Measurements from ENCODE around the gene ANTXR1.
A peak's percentile ranks its signal among the peaks of the same experiment; 100 is the strongest.

The ANTXR1 gene

DNA sequence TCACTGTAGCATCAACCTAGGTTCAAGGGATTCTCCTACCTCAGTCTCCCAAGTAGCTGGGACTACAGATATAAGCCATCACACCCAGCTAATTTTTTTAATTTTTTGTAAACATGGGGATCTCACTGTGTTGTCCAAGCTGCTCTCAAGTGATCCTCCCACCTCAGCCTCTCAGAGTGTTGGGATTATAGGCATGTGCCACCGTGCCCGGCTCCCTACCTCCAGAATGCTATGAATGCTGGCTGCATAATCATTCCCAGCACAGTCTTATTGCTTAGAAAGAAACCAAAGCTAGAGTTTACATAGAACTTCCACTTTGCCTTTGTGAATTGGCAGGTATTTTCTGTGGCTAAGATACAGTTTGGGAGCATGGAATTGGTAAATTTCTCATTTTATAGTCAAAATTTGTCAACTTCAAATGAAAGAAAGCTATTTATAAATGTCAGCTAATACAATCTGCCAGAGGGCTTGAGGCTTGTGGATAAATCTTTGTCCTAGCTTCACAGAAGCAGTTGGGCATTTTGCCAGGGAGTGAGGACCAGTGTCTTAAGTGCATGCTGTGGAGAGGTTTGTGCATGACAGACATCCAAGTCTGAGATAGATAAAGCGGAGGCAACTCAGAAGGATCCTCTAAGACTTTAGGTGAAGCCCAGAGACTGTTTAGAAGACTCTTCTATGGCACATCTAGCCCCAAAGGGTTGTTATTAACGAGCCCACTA lies 175.4 kb downstream of the ANTXR1 start:
- peak; percentile 6 for DNase-seq

DNA sequence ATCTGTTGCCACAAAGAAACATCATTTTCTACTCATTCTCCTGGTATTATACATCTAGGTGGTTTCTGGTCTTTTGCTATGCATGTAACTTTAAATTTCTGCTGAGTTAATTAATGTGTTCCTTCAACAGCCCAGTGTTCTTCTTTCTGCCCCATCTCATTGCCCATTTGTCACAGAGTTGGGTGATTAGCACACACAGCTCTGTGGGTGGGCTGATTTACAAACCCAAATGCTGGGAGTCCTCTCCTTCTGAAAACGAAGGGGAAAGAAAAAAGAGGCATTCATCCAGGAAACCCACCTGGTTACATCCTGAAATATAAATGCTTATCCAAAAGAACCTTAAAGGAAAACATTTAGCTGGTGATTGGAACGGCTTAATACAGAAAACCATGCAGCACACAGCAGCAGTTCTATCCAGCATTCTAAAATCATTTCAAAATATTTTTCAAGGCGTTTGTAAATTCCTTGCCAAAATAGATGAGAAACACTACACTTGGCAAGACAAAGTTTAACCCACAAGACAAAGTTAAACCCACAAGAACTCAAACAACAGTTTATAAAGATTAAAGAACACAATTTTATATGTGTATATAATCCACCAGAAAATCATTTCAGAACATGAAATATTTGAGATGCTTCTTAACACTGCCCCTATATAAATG lies 177.9 kb downstream of the ANTXR1 start:
- no peak for DNase-seq

DNA sequence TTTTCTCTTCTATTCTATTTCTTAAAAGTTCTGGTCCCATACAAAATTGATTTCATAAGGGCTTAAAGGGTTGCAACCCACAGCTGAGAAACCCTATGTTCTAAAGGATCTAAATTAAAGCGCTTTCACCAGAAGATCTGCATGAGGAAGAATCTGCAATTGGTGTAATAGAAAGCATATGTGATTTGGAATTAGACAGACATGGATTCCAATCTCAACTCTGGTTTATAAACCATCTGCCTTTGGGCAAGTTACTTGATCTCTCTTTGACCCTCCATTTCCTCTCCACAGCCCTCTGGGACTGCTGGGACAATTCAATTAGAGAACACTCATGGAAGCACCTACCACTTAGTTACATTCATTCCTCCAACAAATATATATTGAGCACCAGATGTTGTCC lies 178.7 kb downstream of the ANTXR1 start:
- no peak for DNase-seq

DNA sequence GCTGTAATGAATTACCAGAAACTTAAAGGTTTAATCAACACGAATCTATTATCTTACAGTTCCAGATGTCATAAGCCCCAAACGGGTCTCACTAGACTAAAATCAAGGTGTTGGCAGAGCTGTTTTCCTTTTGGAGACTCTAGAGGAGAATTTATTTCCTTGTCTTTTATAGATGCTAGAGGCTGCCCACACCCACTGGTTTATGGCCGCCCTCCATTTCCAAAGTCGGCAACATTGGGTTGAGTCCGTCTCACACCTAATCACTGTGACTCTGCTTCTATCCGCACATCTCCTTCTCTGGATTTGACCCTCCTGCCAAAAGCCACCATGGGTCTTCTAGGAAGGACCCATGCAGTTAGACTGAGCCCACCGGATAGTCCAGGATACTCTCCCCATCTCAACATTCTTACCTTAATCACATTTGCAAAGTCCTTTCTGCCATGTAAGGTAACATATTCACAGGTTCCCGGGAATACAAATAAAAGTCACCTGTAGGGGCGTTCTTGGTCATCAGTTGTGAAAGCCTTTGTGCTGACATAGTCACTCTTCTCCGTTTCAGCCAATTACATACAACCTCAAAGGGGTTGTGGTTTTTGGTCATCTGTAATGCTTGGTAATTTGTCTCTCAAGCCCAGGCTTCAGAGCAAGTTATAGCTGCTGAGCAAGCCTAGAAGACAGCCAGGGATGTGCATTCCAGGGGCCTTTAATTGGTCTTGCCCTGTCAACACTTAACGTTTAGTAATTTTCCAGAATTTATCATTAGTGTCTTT lies 179.4 kb downstream of the ANTXR1 start:
- no peak for DNase-seq

DNA sequence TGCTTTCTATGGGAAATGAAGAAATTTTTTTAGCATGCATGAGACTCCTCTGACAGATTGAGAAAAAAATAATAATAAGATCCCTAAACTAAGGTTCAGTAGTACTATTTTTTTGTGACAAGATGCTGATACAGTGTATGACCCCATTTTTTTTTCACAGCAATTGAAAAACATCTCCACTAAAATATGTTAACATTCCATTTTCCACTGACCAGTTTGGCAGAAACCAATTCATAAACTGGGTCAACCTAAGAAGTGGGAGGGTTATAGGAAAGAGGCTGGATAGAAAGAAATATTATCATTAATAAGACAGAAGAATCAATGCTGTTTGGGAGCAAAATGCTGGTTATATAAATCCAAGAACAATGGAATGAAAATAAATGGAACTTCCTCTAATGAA lies 182.7 kb downstream of the ANTXR1 start:
- no peak for DNase-seq

DNA sequence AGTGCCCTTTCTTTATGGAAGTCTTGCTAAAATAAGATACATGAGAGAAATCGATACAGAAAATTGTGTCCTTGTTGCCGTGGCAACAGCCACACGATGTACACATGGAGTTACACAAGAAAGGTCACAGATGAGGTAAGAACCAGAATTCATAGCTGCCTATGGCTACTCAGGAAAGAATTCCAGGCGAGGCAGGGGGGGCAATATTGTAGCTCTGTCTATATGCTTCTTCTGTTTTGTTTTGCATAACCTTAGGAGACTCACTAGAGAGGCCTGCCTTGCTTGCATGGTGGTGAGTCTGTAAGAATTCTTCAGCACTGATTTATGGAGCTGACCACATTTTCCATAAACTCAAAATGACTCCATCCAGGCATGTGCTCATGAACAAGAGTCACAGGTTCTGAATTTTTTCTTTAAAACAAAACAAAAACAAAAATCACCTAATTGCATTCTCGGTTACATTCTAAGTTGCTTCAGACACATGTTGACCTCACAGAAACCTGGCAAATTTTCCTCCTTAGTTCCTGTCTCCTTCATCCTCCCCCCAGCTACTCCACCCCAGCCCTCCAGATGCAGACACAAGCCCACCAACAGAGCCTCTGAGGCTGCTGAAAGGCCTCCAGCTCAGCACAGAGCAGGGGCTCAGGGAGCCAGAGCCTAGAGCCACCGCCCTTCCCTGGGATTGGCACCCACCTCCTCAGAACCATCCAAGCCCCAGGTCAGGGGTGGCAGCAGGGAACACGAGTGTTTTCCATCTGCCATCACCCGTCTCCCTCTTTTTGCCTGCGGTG lies 183.5 kb downstream of the ANTXR1 start:
- DNase-seq: no peak

DNA sequence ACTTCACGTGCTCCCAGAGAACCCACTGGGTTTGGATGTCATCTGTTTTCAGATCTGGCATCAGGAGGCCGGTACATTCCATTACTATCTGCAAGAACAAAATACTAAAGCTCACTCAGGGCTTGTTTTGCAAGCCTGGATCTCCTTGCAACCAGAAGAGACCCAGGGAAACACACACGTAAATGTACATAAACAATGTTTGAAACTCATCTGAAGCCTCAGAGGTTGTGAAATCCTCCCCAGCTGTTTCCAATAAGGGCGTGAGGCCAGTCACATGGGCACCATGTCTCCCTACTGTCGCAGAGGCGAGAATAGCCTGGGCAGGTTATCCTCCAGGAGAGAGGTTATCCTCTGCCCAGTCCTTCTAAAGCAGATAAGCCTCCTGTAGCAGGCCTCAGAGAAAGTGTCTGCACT lies 187.1 kb downstream of the ANTXR1 start:
- DNase-seq: no peak

DNA sequence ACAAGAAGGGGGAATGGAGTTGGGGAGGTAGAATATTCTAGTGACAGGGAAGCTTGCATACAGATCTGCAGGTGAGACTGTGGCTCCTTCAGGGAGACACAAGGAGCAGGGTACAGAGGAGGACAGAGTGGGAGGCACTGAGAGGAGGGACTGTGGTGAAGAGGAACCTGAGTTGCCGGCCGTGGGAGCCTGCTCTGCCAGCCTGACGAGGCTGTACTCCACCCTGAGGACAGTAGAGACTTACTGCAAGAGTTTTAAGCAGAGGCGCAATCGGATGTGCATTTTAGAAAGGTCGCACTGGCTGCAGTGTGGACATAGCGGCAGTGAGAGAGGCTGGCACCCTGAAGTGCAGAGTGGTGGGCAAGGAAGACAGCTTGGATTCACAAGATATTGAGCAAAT lies 188.3 kb downstream of the ANTXR1 start:
- DNase-seq: no peak

DNA sequence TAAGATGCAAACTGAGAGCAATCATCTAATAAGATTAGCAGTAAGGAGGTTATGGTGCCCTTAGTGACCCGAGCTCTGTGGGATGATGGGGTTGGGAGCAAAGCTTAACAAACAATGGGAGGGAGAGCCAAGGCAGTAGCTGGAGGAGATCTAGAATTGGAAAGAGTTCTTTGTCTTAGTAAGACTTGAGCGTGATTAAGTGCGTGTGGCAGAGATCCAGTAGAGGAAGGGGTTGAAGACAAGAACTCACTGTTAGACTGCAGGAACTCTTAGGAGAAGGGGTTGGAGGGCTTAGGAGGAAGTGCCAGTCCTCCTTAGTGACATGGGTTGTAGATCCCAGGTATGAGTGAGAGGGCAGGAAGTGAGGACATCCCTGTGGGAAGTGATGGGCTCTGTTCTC lies 189.3 kb downstream of the ANTXR1 start:
- no peak for DNase-seq

DNA sequence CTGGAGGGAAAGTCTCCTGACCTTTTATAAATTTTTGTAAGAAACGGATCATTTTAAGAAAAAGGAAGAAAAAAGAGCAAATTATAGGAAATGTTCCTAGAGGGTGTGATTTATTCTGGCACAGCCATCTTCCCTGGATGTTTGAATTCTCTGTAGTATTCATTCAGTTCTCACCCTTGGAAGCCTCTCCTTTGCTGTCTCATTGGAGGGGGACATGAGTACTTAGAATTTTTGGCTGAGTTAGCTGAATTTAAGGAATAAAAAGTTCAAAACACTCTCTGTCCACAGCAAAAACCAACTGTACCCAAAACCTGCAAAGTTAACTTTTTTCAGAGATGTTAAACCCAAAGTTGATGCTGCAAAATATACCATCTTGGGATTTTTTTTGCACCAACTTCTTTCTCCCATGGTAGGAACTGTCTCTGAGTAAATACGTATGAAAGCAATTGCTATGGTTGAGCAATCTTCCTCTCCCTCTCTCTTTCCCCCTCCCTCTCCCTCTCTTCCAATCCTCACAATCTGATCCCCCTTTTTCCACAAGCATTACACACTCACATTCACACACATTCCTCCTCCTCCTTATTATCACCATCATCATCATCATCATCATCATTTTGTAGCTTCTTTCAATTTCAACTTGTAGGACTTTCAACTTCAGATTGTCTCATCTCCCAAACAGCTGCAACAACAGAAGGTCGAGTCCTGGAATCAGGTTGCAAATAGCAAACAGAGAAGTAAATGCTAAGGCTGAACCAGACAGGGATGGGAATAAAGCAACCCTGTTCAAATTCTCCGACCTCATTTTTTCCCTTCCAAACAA lies 190.4 kb downstream of the ANTXR1 start:
- DNase-seq: no peak

DNA sequence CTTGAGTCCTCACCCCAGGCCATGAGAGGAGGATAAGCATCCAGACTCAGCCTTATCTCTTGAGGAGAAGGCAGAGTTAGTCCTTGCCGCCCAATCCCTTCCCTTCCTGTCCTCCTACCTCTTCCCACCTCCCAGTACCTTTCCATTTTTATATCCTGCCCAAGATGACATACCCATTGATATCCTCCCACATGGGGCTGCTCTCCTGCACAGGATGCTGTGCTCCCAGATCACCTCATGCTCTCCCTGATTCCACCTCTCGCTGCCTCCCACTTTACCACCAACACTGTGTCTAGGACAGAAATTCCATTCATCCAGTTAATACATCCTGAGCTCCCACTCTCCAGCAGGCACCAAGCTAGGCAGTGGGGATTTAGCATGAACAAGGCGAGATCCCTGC lies 191.7 kb downstream of the ANTXR1 start:
- DNase-seq: no peak

DNA sequence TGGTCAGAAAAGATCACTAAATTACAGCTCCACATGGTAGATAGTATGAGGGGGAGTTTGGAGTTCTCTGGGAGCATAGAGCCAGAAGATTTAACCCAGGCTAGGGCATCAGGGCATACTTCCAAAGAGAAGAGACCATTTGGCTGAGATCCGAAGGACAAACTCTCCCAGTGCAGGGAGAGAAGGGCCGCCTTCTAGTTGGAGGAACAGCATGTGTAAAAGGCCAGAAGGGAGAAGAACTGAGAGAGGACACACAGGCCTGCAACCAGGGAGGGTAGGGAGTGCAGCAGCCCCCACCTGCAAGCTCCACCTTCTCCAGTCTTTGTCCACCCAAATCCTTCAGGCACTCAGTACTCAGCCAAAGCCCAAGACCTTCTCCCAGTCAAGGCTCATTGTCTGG lies 192.1 kb downstream of the ANTXR1 start:
- no peak for DNase-seq

DNA sequence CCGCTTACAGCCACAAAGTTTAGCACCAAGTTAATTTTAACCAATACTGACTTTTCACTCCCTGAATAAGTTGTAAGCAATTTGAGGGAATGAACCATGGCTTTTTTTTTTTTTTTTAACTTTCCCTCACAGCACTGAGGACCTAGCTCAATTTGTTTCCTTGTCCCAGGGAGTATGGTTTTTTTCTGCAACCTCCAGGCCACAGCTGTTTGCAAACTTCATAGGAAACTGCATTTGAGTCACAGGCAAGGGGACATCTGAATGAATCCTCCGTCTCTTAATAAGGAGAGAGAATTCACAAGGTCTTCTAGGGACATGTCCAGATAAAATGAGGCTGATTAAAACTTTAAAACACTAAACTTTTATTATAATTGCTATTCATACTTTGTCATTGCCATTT lies 192.5 kb downstream of the ANTXR1 start:
- no peak for DNase-seq

DNA sequence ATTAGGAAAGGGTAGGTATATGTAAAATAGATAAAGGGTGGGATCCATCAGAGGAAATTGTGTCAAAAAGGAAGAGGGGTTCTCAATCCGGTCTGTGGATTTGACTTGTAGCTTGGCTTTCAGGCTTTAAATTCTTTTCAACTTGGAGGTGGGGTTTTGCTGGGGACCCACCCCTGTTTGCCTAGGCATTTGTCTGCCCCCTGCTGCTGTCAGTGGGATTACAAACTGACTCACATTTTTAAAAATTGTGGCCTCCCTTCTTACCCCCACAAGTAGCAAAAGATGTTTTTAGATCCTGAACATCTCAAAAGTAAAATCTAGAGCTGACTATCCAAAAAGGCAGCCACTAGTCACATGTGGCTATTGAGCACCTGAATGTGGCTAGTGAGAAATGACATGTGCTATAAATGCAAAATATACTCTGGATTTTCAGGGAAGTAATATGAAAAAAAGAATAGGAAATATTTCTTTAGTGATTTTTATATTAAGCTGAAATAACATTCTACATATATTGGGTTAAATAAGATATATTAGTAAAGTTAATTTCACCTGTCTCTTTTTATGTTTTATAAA lies 195.1 kb downstream of the ANTXR1 start:
- no peak for DNase-seq

DNA sequence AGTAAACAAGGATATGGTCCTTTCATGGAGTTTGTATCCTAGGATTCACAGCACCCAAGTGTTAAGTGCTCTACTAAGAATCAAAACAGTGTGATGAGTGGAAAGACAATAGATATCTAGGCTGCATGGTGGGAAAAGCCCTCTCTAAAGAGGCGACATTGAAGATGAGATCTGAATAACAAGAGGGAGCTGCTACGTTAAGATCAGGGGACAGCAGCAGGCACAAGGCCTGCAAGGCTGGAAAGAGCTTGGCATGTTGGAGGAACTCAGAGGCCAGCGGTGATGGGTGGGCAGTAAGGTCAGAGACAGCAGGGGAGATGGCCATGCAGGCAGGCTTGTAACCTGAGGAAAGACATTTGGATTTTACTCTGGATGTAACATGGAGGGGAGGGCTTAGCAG lies 196.5 kb downstream of the ANTXR1 start:
- DNase-seq: no peak

DNA sequence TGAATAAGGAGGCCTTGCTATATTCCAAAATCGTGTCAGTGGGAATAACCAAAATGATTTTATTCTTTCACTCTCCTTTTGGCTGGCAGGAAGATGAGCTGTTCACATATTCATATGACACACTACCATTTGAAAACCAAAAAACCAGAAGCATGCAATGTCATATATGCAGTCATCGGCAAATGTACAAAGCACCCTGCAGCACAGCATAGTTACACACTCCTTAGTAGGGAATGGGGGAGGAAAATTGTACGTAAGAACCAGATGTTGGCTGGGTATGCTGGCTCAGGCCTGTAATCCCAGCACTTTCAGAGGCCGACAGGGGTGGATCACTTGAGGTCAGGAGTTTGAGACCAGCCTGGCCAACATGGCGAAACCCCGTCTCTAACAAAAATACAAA lies 197.4 kb downstream of the ANTXR1 start:
- DNase-seq: no peak

DNA sequence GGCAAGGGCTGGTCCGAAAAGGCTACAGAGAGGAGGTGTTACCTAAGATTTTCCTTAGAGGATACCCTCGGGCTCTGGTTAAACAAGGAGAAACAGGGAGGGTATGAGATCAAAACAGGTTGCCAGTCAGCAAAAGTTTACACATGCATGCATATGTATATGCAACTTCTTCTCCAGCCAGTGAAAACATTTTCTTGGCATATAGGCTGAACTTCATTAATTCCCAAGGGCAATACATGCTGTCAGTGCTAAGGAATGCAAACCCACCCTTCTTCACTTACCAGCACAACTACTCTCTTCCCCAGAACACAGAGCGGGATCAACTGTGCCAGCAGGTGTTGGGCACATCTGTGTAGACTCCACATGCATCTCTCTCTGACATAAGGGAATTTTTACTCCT lies 198.1 kb downstream of the ANTXR1 start:
- no peak for DNase-seq

DNA sequence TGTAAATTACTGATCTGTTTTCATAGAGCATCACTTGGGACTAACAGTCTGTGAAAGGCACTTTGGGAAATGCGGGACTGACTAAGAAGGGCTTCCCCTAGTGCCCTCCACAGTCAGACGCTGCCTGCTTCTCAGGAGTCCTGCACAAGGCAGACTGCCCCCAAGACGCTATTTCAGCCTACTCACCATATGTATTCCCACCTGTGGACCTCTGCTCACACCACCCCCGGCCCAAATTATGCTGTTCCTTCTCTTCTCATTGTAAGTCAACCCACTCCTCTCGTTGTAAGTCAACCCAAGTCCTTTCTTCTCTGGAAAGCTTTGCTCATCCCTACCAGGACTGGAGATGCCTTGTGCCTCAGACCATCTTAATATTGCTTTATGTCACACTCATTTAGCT lies 198.7 kb downstream of the ANTXR1 start:
- DNase-seq: no peak

DNA sequence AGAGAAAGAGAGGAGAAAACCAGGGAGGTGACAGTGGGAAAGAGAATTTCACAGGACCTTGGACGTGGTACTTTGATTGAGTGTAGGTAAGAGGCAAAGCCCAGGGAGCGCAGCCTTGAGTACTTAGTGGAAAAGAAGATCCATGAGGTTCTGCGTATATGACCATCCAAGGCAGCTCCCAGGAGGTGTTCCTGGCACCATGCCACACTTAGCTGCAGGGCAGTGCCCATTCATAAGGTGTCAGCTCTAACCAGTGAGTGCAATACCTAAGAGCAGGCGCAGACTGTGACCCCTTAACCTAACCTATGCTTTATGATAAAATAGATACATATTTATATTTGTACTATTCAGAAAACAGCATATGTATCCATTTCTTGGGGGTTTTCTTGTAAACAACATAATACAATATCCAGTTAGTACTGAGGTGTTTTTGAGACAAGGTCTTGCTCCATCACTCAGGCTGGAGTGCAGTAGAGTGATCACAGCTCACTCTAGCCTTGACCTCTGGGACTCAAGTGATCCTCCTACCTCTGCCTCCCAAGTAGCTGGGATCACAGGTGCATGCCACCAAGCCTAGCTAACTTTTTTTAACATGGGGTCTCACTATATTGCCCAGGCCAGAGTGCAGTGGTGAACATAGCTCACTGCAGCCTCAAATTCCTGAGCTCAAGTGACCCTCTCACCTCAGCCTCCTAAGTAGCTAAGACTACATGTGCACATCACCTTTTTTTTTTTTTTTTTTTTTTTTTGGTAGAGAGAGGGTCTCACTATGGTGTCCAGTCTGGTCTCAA lies 199.5 kb downstream of the ANTXR1 start:
- DNase-seq: no peak

DNA sequence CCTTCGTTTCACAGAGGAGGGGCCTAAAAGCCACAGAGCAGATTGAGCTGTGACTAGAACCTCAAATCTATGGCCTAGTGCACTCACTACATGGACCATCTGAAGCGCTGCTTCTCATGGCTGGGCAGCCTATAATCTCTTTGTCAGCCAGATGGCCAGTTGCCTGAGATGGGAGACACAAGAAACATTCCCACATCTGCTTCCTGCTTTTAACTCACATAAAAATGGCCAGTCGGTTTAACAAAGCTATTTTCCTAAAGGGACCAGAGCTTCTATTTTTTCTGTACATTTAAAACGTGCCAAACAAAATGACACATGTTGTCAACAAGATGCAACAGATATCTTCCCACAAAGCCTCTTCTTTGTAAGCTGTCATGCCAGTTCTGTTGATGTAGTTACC lies 200.2 kb downstream of the ANTXR1 start:
- DNase-seq: no peak

DNA sequence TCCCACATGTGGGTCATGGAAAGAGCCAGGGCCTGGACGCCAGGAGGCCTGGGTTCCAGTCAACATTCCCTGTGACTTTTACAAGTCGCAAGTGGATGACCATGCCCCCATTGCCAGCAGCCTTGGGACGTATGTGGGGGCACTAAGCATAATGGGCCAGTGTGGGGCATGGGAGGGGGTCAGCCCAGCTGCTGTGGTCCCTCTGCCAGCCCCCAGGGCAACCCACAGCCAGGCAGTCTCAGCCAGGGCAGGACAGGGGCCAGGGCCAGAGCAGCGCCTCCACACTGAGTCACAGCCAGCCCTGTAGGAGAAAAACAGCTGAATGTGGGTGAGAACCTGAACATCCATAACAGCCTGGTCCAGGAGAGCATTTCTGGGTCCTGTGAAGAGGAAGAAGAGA lies 200.8 kb downstream of the ANTXR1 start:
- no peak for DNase-seq
